Stimulated activated naive CD8-positive, alpha-beta T cell treated with anti-CD3 and anti-CD28 coated beads, Interleukin-15, amount 100 ng/mL, for 72 hours (primary cell): ENCODE results near the gene UXS1.

Experiments used
- ATAC-seq: fragments of 150-1000 bp; cut with Tn5 transposase; 2 replicates; pipeline ENCODE4 v1.10.0; 2021; ENCODE audit warnings: mild to moderate bottlenecking, moderate library complexity
- DNase-seq, 2 donors: peaks; one replicate each; pipeline ENCODE4 v3.0.0; 2021 to 2022
- H3K27ac Mint-ChIP-seq, 2 donors: one replicate each; pipeline ENCODE4 v1.8.0; 2022; ENCODE audit warnings: mild to moderate bottlenecking in 2 of 2, mixed read lengths in 2 of 2, moderate library complexity in 2 of 2
- H3K27me3 Mint-ChIP-seq: one replicate; pipeline ENCODE4 v1.8.0; 2022; ENCODE audit warnings: mixed read lengths
- H3K4me1 Mint-ChIP-seq: one replicate; pipeline ENCODE4 v1.8.0; 2022; ENCODE audit warnings: mild to moderate bottlenecking, mixed read lengths
- H3K4me3 Mint-ChIP-seq, 2 donors: one replicate each; pipeline ENCODE4 v1.8.0; 2022; ENCODE audit warnings: mild to moderate bottlenecking in 2 of 2, mixed read lengths in 2 of 2, moderate library complexity in 1 of 2
- H3K9me3 Mint-ChIP-seq, 2 donors: one replicate each; pipeline ENCODE4 v1.8.0; 2022; ENCODE audit warnings: mixed read lengths in 2 of 2

The UXS1 gene

GRCh38 chr2:106105151-106105922, 88.8 kb downstream of the UXS1 start:
- no peaks in the 10 kb centered on the region for H3K9me3 Mint-ChIP-seq
- H3K27ac Mint-ChIP-seq, result peak overlapping the region in 1 of 2 donors; percentile 3
- DNase-seq (no peak), ATAC-seq (no peak)
- H3K4me1 Mint-ChIP-seq, result peaks cover 5% of the 10 kb centered on the region
- H3K27me3 Mint-ChIP-seq, result no peaks in the 10 kb centered on the region
- H3K4me3 Mint-ChIP-seq, result no peak overlapping the region

GRCh38 chr2:106104332-106105062, 89.6 kb downstream of the UXS1 start:
- Mint-ChIP-seq H3K4me1 (peaks cover 5% of the 10 kb centered on the region), H3K4me3 (no peak overlapping the region), H3K9me3 (no peaks in the 10 kb centered on the region), H3K27ac (no peak overlapping the region), H3K27me3 (no peaks in the 10 kb centered on the region)
- DNase-seq (peak; percentile 58 to 70), ATAC-seq (peak; percentile 48)

- DNase-seq (no peak), ATAC-seq (no peak)
- Mint-ChIP-seq H3K4me3 (no peak overlapping the region), H3K27ac (no peak overlapping the region), H3K4me1 (peaks cover 37% of the 10 kb centered on the region), H3K27me3 (no peaks in the 10 kb centered on the region), H3K9me3 (no peaks in the 10 kb centered on the region)
Observed at GRCh38 chr2:106099691-106100090, 94.4 kb downstream of the UXS1 start.

GRCh38 chr2:106098664-106099063, 95.4 kb downstream of the UXS1 start:
- no peaks in the 10 kb centered on the region for H3K9me3 Mint-ChIP-seq
- no peak for ATAC-seq
- H3K27me3 Mint-ChIP-seq, result no peaks in the 10 kb centered on the region
- no peak overlapping the region for H3K4me3 Mint-ChIP-seq
- peaks cover 42% of the 10 kb centered on the region for H3K4me1 Mint-ChIP-seq
- no peak for DNase-seq
- no peak overlapping the region for H3K27ac Mint-ChIP-seq

- no peak overlapping the region for H3K4me3 Mint-ChIP-seq
- H3K27me3 Mint-ChIP-seq, result no peaks in the 10 kb centered on the region
- DNase-seq, result peak in 1 of 2 donors; percentile 41
- ATAC-seq, result no peak
- peaks cover 44% of the 10 kb centered on the region for H3K4me1 Mint-ChIP-seq
- H3K9me3 Mint-ChIP-seq, result no peaks in the 10 kb centered on the region
- H3K27ac Mint-ChIP-seq, result no peak overlapping the region
Observed at GRCh38 chr2:106098081-106098480, 96.0 kb downstream of the UXS1 start.

GRCh38 chr2:106097038-106098000, 96.8 kb downstream of the UXS1 start:
- Mint-ChIP-seq H3K4me3 (no peak overlapping the region), H3K9me3 (no peaks in the 10 kb centered on the region), H3K27me3 (no peaks in the 10 kb centered on the region), H3K4me1 (peaks cover 47% of the 10 kb centered on the region), H3K27ac (no peak overlapping the region)
- ATAC-seq (no peak), DNase-seq (no peak)

- DNase-seq, result no peak
- H3K4me3 Mint-ChIP-seq, result peak overlapping the region; percentile 72 to 73
- peaks cover 0 to 5% of the 10 kb centered on the region in 2 donors for H3K9me3 Mint-ChIP-seq
- ATAC-seq, result peak; percentile 22
- H3K27me3 Mint-ChIP-seq, result no peaks in the 10 kb centered on the region
- peaks cover 53% of the 10 kb centered on the region for H3K4me1 Mint-ChIP-seq
- H3K27ac Mint-ChIP-seq, result peak overlapping the region; percentile 7 to 74
Observed at GRCh38 chr2:106096299-106097037, 97.6 kb downstream of the UXS1 start.

- DNase-seq (peak; percentile 71 to 76), ATAC-seq (peak; percentile 91)
- Mint-ChIP-seq H3K4me1 (peaks cover 60% of the 10 kb centered on the region), H3K27me3 (no peaks in the 10 kb centered on the region), H3K27ac (peak overlapping the region; percentile 7 to 74), H3K4me3 (peak overlapping the region; percentile 72 to 73), H3K9me3 (peaks cover 0 to 5% of the 10 kb centered on the region in 2 donors)
Observed at GRCh38 chr2:106095478-106096298, 98.4 kb downstream of the UXS1 start.

GRCh38 chr2:106094131-106094841, 99.8 kb downstream of the UXS1 start:
- DNase-seq, result peak in 1 of 2 donors; percentile 41
- peak overlapping the region; percentile 87 to 88 for H3K27ac Mint-ChIP-seq
- H3K4me3 Mint-ChIP-seq, result peak overlapping the region; percentile 83 to 87
- ATAC-seq, result peak; percentile 35
- peaks cover 4 to 5% of the 10 kb centered on the region in 2 donors for H3K9me3 Mint-ChIP-seq
- H3K4me1 Mint-ChIP-seq, result peaks cover 74% of the 10 kb centered on the region
- no peaks in the 10 kb centered on the region for H3K27me3 Mint-ChIP-seq

GRCh38 chr2:106090916-106091618, 103.0 kb downstream of the UXS1 start:
- H3K27me3 Mint-ChIP-seq, result no peaks in the 10 kb centered on the region
- H3K4me3 Mint-ChIP-seq, result no peak overlapping the region
- H3K27ac Mint-ChIP-seq, result no peak overlapping the region
- DNase-seq, result no peak
- ATAC-seq, result no peak
- peaks cover 12 to 17% of the 10 kb centered on the region in 2 donors for H3K9me3 Mint-ChIP-seq
- H3K4me1 Mint-ChIP-seq, result peaks cover 84% of the 10 kb centered on the region

GRCh38 chr2:106089611-106090010, 104.5 kb downstream of the UXS1 start:
- no peak overlapping the region for H3K4me3 Mint-ChIP-seq
- peaks cover 87% of the 10 kb centered on the region for H3K4me1 Mint-ChIP-seq
- DNase-seq (no peak), ATAC-seq (no peak)
- H3K27ac Mint-ChIP-seq, result peak overlapping the region in 1 of 2 donors; percentile 21
- peaks cover 12 to 17% of the 10 kb centered on the region in 2 donors for H3K9me3 Mint-ChIP-seq
- no peaks in the 10 kb centered on the region for H3K27me3 Mint-ChIP-seq

- Mint-ChIP-seq H3K4me3 (peak overlapping the region; percentile 70 to 75), H3K27me3 (no peaks in the 10 kb centered on the region), H3K27ac (peak overlapping the region; percentile 67 to 94), H3K9me3 (peaks cover 12 to 17% of the 10 kb centered on the region in 2 donors), H3K4me1 (peaks cover 63% of the 10 kb centered on the region)
- peak; percentile 63 for DNase-seq
- peak; percentile 97 for ATAC-seq
Observed at GRCh38 chr2:106085181-106085940, 108.7 kb downstream of the UXS1 start.
